Right ventricle myocardium inferior (tissue), 1 donor: ENCODE data around the gene RFC5. TPM values are rescaled to one million over a fixed set of nuclear protein-coding genes. Genes with fewer than 3 reads are reported as not detected.
"Not testable (repeated sequence)": the region's sequence is repeated elsewhere in the genome, so short reads cannot be mapped to it uniquely, and the experiment has no call there.

Experiments
- ATAC-seq: fragments of 200-7000 bp; cut with Tn5 transposase; one replicate; pipeline ENCODE4 v1.9.1; 2020; ENCODE audit warnings: mild to moderate bottlenecking, moderate library complexity
- DNase-seq: peaks from one replicate; pipeline ENCODE4 v3.0.0; 2021; ENCODE audit errors: missing footprints
- intact Hi-C: fragments of 100-400 bp; cut with DNase I; formaldehyde crosslinking; loops from one replicate; pipeline ENCODE4 v1.11.0; 2022
- long read RNA-seq: library from polyadenylated mRNA; unstranded; transcript quantifications from one replicate; pipeline ENCODE4 v2.0.0, GENCODE V29; 2021
- total RNA-seq: library from RNA; stranded (reverse); fragmentation: NEBNext Ultra II Directional; extraction: Animal tissue kit (Norgen Biotek cat#: 25700); gene quantifications from one replicate; pipeline ENCODE4 v1.2.1, GENCODE V29; 2021
- donor health status: DM: no; HTN: yes; CAD: no; lungs with severe emphysema.

The RFC5 gene
- 4.4 TPM for total RNA-seq
- long read RNA-seq, partial matches to known transcripts = 0 of 3 reads
- long read RNA-seq, other reads (novel, unspliced or antisense) = 2 of 3 reads

- DNase-seq (peak; percentile 99), ATAC-seq (peak; percentile 99)
- intact Hi-C loops = loop anchor here (5.0 to 10.0 kb wide), 2 partner anchors 41 to 358 kb away; partner anchors contain the start of genes SUDS3 and TAOK3
Measured at GRCh38 chr12:118016424-118017264, at the start of gene RFC5. TSS of gene RFC5 (plus strand) at chr12:118016703. CDS start at chr12:118016828, 125 bp downstream.

GRCh38 chr12:117967043-117967442 lies 49.5 kb upstream of the RFC5 start:
- ATAC-seq (no peak), DNase-seq (no peak)
- intact Hi-C loops = no loop called here

- ATAC-seq = no peak
- DNase-seq = no peak
- intact Hi-C loops = no loop called here
Measured at GRCh38 chr12:117967512-117967911, 49.0 kb upstream of the RFC5 start.

GRCh38 chr12:117968151-117968789 lies 48.2 kb upstream of the RFC5 start:
- ATAC-seq = no peak
- intact Hi-C loops = no loop called here
- DNase-seq = no peak

- ATAC-seq (no peak), DNase-seq (no peak)
- intact Hi-C loops = no loop called here
Measured at GRCh38 chr12:117968826-117969659, 47.5 kb upstream of the RFC5 start, which contains the start of gene KSR2. TSS of gene KSR2 (minus strand) at chr12:117968990. CDS start at chr12:117968255, 735 bp downstream.

- no peak for DNase-seq
- ATAC-seq = no peak
- intact Hi-C loops = no loop called here
Measured at GRCh38 chr12:117970334-117970733, 46.2 kb upstream of the RFC5 start.

- intact Hi-C loops = no loop called here
- no peak for DNase-seq
- no peak for ATAC-seq
Measured at GRCh38 chr12:117972301-117972700, 44.2 kb upstream of the RFC5 start.

GRCh38 chr12:117975006-117975405 lies 41.5 kb upstream of the RFC5 start:
- DNase-seq = no peak
- no peak for ATAC-seq
- intact Hi-C loops = no loop called here

- ATAC-seq (no peak), DNase-seq (no peak)
- intact Hi-C loops = no loop called here
Measured at GRCh38 chr12:117977373-117977772, 39.1 kb upstream of the RFC5 start.

GRCh38 chr12:117980616-117981015 lies 35.9 kb upstream of the RFC5 start:
- no peak for DNase-seq
- intact Hi-C loops = no loop called here
- no peak for ATAC-seq

- no peak for ATAC-seq
- intact Hi-C loops = no loop called here
- DNase-seq = no peak
Measured at GRCh38 chr12:117981267-117981666, 35.2 kb upstream of the RFC5 start.

- intact Hi-C loops = no loop called here
- ATAC-seq (no peak), DNase-seq (no peak)
Measured at GRCh38 chr12:117985182-117985581, 31.3 kb upstream of the RFC5 start.

- intact Hi-C loops = no loop called here
- ATAC-seq (no peak), DNase-seq (no peak)
Measured at GRCh38 chr12:117986705-117987469, 29.6 kb upstream of the RFC5 start.

GRCh38 chr12:117994551-117995438 lies 21.7 kb upstream of the RFC5 start:
- intact Hi-C loops = no loop called here
- ATAC-seq = no peak
- no peak for DNase-seq

GRCh38 chr12:117998719-117999118 lies 17.8 kb upstream of the RFC5 start:
- no peak for ATAC-seq
- intact Hi-C loops = no loop called here

GRCh38 chr12:117999806-118000205 lies 16.7 kb upstream of the RFC5 start:
- ATAC-seq, DNase-seq, intact Hi-C loops: not testable (repeated sequence)

More at GRCh38 chr12:117998719-117999118, 17.8 kb upstream of the RFC5 start:
- no peak for DNase-seq

- ATAC-seq (no peak), DNase-seq (no peak)
- intact Hi-C loops = loop anchor here (10.0 kb wide), 1 partner anchor 364 kb away; the partner anchor contains the start of genes SUDS3 and TAOK3
Measured at GRCh38 chr12:118010903-118011302, 5.6 kb upstream of the RFC5 start.
